GM21367 (cell line): Measurements from ENCODE around the gene COG4.
"Not testable (repeated sequence)": the region's sequence is repeated elsewhere in the genome, so short reads cannot be mapped to it uniquely, and the experiment has no call there.

Experiments used
- ATAC-seq: cut with Tn5 transposase; IDR thresholded peaks from one replicate; pipeline ENCODE4 v1.9.1; 2021; ENCODE audit not compliant: unreplicated experiment

Gene COG4

GRCh38 chr16:70457446-70458166, 65.7 kb downstream of the COG4 start:
- ATAC-seq, result no peak

DNA sequence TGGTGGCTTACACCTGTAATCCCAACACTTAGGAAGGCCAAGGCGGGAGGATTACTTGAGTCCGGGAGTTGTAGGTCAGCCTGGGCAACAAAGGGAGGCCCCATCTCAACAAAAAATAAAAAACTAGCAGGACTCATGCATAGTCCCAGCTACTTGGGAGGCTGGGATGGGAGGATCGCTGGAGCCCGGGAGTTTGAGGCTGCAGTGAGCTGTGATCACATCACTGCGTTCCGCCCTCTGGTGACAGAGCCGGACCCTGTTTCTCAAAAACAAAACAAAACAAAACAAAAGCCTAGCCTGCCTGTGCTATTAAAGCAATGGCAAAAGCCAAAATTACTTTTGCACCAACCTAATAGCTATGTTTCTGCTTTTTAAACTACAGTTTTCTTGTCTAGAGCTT, 67.4 kb downstream of the COG4 start:
- no peak for ATAC-seq

- ATAC-seq, result peak; percentile 78
Measured at GRCh38 chr16:70454222-70455034, 68.9 kb downstream of the COG4 start, which contains the start of gene FCSK. FCSK (plus strand) TSS chr16:70454595; CDS start chr16:70463191, 8,596 bp downstream.

GRCh38 chr16:70453892-70454221, 69.5 kb downstream of the COG4 start:
- no peak for ATAC-seq

DNA sequence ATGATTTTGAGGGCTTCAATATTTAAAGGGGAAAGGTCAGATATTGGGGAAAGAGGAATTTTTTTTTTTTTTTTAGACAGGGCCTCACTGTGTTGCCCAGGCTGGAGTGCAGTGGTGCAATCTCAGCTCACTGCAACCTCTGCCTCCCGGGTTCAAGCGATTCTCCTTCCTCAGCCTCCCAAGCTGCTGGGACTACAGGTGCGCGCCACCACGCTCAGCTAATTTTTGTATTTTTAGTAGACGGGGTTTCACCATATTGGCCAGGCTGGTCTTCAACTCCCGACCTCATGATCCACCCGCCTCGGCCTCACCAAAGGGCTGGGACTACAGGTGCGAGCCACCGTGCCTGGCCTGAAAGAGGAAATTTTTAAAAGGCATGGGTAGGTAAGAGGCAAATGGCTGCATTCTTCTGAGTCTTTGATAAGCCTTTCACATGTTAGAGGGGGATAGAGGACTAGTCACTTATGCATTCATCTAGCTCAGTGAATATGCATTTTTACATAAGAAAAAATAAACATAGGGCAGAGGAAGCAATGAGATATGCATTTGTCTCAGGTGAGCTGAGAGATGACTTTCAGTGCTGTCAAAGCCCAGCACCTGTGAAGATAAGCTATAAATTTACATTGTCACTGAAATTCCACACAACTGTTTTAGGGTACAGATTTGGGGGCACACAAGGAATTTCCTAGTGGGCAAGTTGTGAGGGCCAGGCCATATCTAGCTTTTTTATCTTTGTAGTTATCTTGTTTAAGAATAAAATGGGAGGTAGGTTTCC, 70.0 kb downstream of the COG4 start:
- no peak for ATAC-seq

- ATAC-seq, result not testable (repeated sequence)
Measured at GRCh38 chr16:70451004-70451340, 72.4 kb downstream of the COG4 start.

DNA sequence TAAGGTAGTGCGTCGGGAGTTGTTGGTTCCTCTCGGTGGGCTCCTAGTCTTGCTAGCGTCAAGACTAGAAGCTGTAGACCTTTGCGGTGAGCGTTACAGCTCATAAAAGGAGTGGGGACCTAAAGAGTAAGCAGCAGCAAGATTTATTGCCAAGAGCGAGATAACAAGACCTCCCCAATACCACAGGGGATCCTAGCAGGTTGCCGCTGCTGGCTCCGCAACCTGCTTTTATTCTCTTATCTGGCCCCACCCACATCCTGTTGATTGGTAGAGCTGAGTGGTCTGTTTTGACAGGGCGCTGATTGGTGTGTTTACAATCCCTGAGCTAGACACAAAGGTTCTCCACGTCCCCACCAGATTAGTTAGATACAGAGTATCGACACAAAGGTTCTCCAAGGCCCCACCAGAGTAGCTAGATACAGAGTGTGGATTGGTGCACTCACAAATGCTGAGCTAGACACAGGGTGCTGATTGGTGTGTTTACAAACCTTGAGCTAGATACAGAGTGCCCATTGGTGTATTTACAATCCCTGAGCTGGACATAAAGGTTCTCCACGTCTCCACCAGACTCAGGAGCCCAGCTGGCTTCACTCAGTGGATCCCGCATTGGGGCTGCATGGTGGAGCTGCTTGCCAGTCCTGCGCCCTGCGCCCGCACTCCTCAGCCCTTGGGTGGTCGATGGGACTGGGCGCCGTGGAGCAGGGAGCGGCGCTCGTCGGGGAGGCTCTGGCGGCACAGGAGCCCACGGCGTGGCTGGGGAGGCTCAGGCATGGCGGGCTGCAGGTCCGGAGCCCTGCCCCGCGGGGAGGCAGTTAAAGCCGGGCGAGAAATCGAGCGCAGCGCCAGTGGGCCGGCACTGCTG, 73.0 kb downstream of the COG4 start:
- not testable (repeated sequence) for ATAC-seq

DNA sequence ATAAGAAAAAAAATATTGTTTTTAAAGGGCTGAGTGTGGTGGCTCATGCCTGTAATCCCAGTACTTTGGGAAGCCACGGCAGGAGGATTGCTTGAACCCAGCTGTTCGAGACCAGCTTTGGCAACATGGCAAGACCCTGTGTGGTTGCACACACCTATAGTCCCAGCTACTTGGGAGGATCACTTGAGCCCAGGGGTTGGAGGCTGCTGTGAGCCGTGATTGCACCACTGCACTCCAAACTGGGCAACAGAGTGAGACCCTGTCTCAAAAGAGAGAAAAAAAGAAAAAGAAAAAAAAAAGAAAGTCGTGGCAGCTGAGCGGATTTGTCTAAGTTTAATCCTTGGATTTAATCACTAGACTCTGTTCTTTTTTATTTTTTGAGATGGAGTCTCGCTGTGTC, 75.3 kb downstream of the COG4 start:
- no peak for ATAC-seq

GRCh38 chr16:70444249-70445063, 78.9 kb downstream of the COG4 start:
- no peak for ATAC-seq

GRCh38 chr16:70442344-70442743, 81.0 kb downstream of the COG4 start:
- no peak for ATAC-seq

GRCh38 chr16:70441406-70441990, 81.9 kb downstream of the COG4 start:
- no peak for ATAC-seq

- ATAC-seq, result no peak
Measured at GRCh38 chr16:70440009-70440692, 83.2 kb downstream of the COG4 start.

DNA sequence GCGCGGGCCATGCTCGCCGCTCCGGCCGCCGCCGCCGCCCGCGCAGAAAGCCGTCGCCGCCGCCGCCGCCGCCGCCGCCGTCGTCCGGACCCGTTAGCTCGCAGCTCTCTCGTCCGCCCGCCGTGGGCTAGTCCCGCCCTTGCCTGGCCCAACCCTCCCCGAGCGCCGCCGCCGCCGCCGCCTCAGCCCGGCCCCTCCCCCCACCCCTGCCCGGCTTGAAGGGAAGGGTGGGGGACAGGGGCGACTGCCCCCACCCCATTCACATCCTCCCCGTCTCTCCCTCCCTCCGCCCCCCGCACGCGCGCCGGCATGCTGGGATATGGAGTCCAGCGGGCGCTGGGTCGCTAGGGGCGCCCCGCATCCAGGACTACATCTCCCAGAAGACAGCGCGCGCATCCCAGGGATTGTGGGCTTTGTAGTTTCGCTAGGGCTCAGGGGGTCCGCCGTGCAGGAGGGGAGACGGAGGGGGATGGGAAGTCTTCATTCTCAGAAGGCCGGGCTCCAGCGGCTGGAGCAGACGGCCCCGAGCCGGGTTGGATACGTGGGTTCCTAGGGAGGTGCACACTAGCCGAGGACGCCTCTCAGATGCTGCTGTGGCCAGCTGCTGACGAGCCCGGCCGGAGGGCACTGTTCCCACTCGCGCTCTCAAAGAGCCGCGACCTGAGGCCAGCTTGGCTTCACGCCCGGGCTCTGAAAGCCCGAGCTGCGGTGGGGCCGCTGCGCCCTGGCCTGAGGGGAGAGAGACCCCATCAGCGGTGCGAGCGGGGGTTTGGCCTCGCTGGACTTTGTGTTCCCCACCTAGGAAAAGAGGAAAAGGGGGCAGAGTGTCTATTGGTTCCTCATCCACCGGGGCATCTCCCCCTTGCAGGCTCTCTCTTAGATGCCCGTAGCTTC, 84.1 kb downstream of the COG4 start, which contains the start of gene ST3GAL2:
Gene ST3GAL2, minus strand, starts transcription at position 132 of the 894 bp plus-strand sequence. CDS start 40,570 bp downstream, outside the sequence.
- peak; percentile 59 for ATAC-seq

GRCh38 chr16:70438585-70438968, 84.8 kb downstream of the COG4 start:
- ATAC-seq, result no peak

GRCh38 chr16:70437582-70438557, 85.5 kb downstream of the COG4 start:
- ATAC-seq, result no peak

DNA sequence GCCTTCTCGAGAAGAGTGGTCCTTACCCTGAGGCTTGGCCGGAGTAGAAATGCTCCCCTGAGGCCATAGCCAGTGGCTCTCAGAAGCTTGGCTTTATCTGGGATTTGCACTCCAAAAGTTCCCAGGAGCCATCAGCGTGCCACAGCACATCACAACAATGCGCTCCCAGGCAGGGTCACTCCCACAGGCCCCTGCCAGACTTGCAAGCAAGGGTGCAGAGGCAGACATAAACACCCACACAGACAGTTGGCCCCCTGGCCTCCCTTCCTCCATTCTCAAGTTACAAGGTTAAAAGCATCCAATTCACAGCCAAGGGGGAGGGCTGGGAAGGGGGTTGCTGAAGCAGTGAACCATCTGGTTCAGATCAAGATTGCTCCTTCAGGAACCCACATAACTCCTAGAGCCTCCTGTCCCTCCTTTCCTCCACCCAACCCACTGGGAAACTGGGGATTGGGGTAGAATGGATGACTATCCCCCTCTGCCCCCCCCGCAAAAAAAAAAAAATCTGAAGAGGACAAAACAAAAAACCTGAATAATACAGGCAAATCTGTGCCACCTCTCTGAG, 86.3 kb downstream of the COG4 start:
- no peak for ATAC-seq
